Colonic mucosa (tissue), 4 donors: ENCODE results near the gene EYS. TPM values are rescaled to one million over a fixed set of nuclear protein-coding genes. Genes with fewer than 3 reads are reported as not detected.

Experiments used
- DNase-seq: peaks from one replicate; pipeline ENCODE4 v3.0.0-alpha.2; 2020
- H3K27ac ChIP-seq: fragments of 200-600 bp; one replicate; pipeline ENCODE4 v1.8.0; 2021
- H3K27me3 ChIP-seq: fragments of 200-600 bp; one replicate; pipeline ENCODE4 v1.8.0; 2021
- H3K36me3 ChIP-seq: fragments of 200-600 bp; one replicate; pipeline ENCODE4 v1.8.0; 2021
- H3K4me1 ChIP-seq: fragments of 200-600 bp; one replicate; pipeline ENCODE4 v1.8.0; 2021; ENCODE audit warnings: mild to moderate bottlenecking
- H3K4me3 ChIP-seq: fragments of 200-600 bp; one replicate; pipeline ENCODE4 v1.8.0; 2021
- H3K9ac ChIP-seq, 2 donors: one replicate each; pipeline ENCODE4 v1.7.0; 2013; ENCODE audit warnings: control low read depth in 2 of 2, low read depth in 2 of 2, low read length in 2 of 2
- H3K9me3 ChIP-seq: fragments of 200-600 bp; one replicate; pipeline ENCODE4 v1.8.0; 2021
- intact Hi-C: fragments of 100-400 bp; cut with DNase I; formaldehyde crosslinking; loops from one replicate; pipeline ENCODE4 v1.14.1; 2022
- total RNA-seq, 2 donors: library from RNA; stranded (reverse); fragmentation: NEBNext Ultra II Directional in 1 of 2; extraction: Animal tissue kit (Norgen Biotek cat#: 25700) in 1 of 2; gene quantifications; one replicate each; pipeline ENCODE4 v1.2.1, GENCODE V29; 2021
- TF ChIP-seq, protein P1 (sequence below): fragments of 200-600 bp; IDR thresholded peaks from one replicate; pipeline ENCODE4 v1.8.0; 2022; ENCODE audit warnings: antibody characterized with exemption, mild to moderate bottlenecking
- donor health status: healthy.
- donor health status: DM: no; HTN: no; CAD: no.
- donor health status: DM: no; HTN: no; CAD: no.

Gene EYS
- total RNA-seq, 2 donors from 2014 or later, result 0.64 to 0.82 TPM

- intact Hi-C loops, result no loop called here
- H3K27me3 ChIP-seq, result no peaks in the 10 kb centered on the region
- H3K9ac ChIP-seq, result no peak overlapping the region
- no peak for DNase-seq
- no peaks in the 10 kb centered on the region for H3K9me3 ChIP-seq
- H3K4me3 ChIP-seq, result no peak overlapping the region
- TF ChIP-seq, protein P1, sequence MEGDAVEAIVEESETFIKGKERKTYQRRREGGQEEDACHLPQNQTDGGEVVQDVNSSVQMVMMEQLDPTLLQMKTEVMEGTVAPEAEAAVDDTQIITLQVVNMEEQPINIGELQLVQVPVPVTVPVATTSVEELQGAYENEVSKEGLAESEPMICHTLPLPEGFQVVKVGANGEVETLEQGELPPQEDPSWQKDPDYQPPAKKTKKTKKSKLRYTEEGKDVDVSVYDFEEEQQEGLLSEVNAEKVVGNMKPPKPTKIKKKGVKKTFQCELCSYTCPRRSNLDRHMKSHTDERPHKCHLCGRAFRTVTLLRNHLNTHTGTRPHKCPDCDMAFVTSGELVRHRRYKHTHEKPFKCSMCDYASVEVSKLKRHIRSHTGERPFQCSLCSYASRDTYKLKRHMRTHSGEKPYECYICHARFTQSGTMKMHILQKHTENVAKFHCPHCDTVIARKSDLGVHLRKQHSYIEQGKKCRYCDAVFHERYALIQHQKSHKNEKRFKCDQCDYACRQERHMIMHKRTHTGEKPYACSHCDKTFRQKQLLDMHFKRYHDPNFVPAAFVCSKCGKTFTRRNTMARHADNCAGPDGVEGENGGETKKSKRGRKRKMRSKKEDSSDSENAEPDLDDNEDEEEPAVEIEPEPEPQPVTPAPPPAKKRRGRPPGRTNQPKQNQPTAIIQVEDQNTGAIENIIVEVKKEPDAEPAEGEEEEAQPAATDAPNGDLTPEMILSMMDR, result no peak
- no peak overlapping the region for H3K27ac ChIP-seq
- H3K36me3 ChIP-seq, result no peaks in the 10 kb centered on the region
- H3K4me1 ChIP-seq, result no peaks in the 10 kb centered on the region
Observed at GRCh38 chr6:64290867-64291266, 1416.2 kb downstream of the EYS start.

DNA sequence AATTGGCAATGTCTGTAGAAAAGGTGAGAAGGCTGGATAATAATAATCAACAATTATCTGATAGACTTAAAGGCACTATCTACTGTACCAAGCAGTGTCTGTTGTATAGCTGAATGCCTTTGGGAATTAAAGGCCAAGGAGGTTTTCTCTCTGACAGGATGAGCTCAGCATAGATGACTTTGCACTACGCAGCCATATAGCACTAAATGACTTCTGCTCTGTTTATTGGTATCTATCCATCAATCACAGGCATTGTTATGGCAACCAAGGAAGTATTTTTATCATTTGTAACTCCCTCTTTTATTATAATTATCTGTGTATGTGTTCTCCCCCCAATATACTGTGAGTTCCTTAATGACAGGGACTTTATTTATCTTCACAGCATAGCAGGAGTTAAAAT is 1417.1 kb downstream of the EYS start:
- Histone ChIP-seq H3K36me3 (no peaks in the 10 kb centered on the region), H3K4me3 (no peak overlapping the region), H3K9me3 (no peaks in the 10 kb centered on the region), H3K4me1 (no peaks in the 10 kb centered on the region), H3K27ac (no peak overlapping the region), H3K9ac (no peak overlapping the region), H3K27me3 (no peaks in the 10 kb centered on the region)
- TF ChIP-seq, protein P1, result no peak
- intact Hi-C loops, result no loop called here
- DNase-seq, result no peak

- H3K27ac ChIP-seq, result no peak overlapping the region
- TF ChIP-seq, protein P1, result no peak
- no peaks in the 10 kb centered on the region for H3K9me3 ChIP-seq
- H3K36me3 ChIP-seq, result no peaks in the 10 kb centered on the region
- no peak overlapping the region for H3K4me3 ChIP-seq
- DNase-seq, result no peak
- H3K27me3 ChIP-seq, result no peaks in the 10 kb centered on the region
- H3K9ac ChIP-seq, result no peak overlapping the region
- no peaks in the 10 kb centered on the region for H3K4me1 ChIP-seq
- intact Hi-C loops, result no loop called here
Observed at GRCh38 chr6:64288351-64288750, 1418.7 kb downstream of the EYS start.

DNA sequence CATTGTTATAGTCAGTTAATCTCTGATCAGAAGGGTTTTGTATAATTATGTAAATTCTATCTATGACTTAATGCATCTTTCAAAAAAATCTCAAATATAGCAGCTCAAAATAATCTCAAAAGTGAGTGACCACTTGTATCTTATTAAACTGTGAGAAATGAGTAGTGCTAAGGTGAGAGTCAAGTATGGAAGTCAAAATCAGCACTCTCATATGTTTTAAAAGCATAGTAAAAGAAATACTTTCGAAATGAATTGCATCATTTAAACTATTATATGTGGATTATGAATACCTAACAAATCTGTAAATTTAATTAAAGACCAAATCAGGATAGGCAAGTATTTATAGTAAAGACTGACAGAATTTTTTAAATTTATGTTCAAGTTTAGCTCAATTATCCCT is 1425.9 kb downstream of the EYS start:
- Histone ChIP-seq H3K4me3 (no peak overlapping the region), H3K9ac (no peak overlapping the region), H3K36me3 (no peaks in the 10 kb centered on the region), H3K27me3 (no peaks in the 10 kb centered on the region), H3K4me1 (no peaks in the 10 kb centered on the region), H3K9me3 (no peaks in the 10 kb centered on the region), H3K27ac (no peak overlapping the region)
- intact Hi-C loops, result no loop called here
- no peak for DNase-seq
- TF ChIP-seq, protein P1, result no peak

GRCh38 chr6:64280569-64280968 is 1426.5 kb downstream of the EYS start:
- Histone ChIP-seq H3K4me3 (no peak overlapping the region), H3K27me3 (no peaks in the 10 kb centered on the region), H3K36me3 (no peaks in the 10 kb centered on the region), H3K27ac (no peak overlapping the region), H3K9ac (no peak overlapping the region), H3K4me1 (no peaks in the 10 kb centered on the region), H3K9me3 (no peaks in the 10 kb centered on the region)
- intact Hi-C loops, result no loop called here
- DNase-seq, result peak; percentile 41
- TF ChIP-seq, protein P1, result no peak

DNA sequence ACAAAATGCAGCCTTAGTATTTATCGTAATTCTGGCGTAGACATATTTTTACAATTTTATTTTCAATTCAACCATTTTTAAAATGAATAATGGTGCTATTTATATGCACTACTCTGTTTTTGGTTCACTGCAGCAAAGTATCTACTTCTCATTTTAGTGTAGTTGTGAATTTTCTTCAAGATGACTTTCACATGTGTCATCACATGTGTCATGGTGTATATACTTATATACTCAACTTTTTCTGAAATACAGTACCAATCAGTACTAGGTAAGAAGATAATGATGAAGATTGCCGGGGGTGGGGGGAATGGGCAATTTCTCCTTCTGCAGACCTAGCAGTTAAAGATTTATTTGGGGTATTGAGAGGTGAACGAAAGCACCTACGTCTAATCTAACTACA is 1436.9 kb downstream of the EYS start:
- no peaks in the 10 kb centered on the region for H3K36me3 ChIP-seq
- H3K9me3 ChIP-seq, result no peaks in the 10 kb centered on the region
- no peak overlapping the region for H3K9ac ChIP-seq
- no peak overlapping the region for H3K27ac ChIP-seq
- DNase-seq, result no peak
- intact Hi-C loops, result no loop called here
- no peaks in the 10 kb centered on the region for H3K4me1 ChIP-seq
- no peak overlapping the region for H3K4me3 ChIP-seq
- no peaks in the 10 kb centered on the region for H3K27me3 ChIP-seq
- TF ChIP-seq, protein P1, result no peak
